ENCODE measurements around the gene RCN1.
"Not testable (repeated sequence)": the region's sequence is repeated elsewhere in the genome, so short reads cannot be mapped to it uniquely, and the experiment has no call there.

RCN1 gene

DNA sequence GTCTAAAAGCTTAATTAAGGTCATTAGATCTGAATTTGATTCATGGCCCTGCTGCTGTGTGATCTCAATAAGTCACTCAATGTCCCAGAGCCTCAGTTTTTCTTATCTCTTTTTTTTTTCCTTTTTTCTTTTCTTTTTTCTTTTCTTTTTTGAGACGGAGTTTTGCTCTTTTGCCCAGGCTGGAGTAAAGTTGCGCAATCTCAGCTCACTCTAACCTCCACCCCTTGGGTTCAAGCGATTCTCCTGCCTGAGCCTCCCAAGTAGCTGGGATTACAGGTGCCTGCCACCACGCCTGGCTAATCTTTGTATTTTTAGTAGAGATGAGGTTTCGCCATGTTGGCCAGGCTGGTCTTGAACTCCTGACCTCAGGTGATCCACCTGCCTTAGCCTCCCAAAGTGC, 28.3 kb downstream of the RCN1 start:
- H3K4me1 ChIP-seq (ENCODE audit: control insufficient read depth, insufficient read depth, low read length); H3K4me3 ChIP-seq (ENCODE audit: low read length); H3K9me3 ChIP-seq (ENCODE audit: control insufficient read depth, low read length); H3K27me3 ChIP-seq (ENCODE audit: control insufficient read depth, insufficient read depth, low read length); H3K36me3 ChIP-seq (ENCODE audit: control insufficient read depth, insufficient read depth, low read length); H3K9ac ChIP-seq (ENCODE audit: low read length): not testable (repeated sequence)

DNA sequence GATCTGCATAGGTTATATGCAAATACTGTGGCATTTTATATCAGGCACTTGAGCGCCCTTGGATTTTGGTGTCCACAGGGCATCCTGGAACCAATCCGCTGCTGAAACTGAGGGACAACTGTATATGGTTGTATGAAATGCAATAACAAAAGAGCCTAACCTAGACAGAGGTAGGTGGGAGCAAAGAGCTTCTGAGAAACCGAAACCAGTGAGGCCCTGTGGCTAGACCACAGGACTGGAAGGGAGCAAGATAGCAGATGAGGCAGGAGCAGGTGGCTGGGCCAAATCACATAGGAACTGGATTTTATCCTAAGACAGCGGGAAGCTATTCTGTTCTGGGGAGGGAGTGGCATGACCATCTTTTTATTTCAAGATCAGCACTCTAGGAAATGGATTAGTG, 30.1 kb downstream of the RCN1 start:
- H3K36me3 ChIP-seq (ENCODE audit: control insufficient read depth, insufficient read depth, low read length): no peaks in the 10 kb centered on the region
- H3K27me3 ChIP-seq (ENCODE audit: control insufficient read depth, insufficient read depth, low read length): no peaks in the 10 kb centered on the region
- no peaks in the 10 kb centered on the region for H3K4me1 ChIP-seq (ENCODE audit: control insufficient read depth, insufficient read depth, low read length)

DNA sequence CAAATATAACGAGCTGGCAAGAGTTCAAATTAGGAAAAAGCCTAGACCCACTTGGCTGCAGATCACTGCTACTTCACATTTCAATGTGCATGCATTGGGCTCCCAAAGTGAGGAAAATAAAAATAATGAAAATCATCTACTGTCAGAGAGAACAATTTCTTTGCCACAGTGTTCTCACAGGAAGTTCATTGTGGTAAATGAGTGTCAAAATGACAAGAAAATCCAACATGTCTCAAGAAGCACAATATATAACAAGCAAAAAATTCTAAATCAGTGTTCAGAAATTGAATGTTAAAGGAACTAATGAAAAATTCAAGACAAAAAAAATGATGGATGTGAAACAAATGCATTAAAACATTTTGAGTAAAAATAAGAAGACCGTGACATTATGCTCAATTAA, 31.3 kb downstream of the RCN1 start:
- no peaks in the 10 kb centered on the region for H3K36me3 ChIP-seq (ENCODE audit: control insufficient read depth, insufficient read depth, low read length)
- no peaks in the 10 kb centered on the region for H3K27me3 ChIP-seq (ENCODE audit: control insufficient read depth, insufficient read depth, low read length)
- H3K9ac ChIP-seq (ENCODE audit: low read length): no peak overlapping the region
- H3K9me3 ChIP-seq (ENCODE audit: control insufficient read depth, low read length): no peaks in the 10 kb centered on the region
- H3K4me1 ChIP-seq (ENCODE audit: control insufficient read depth, insufficient read depth, low read length): no peaks in the 10 kb centered on the region
- no peak overlapping the region for H3K4me3 ChIP-seq (ENCODE audit: low read length)

More for the DNA sequence above, 30.1 kb downstream of the RCN1 start:
- Histone ChIP-seq H3K9ac (ENCODE audit: low read length) (no peak overlapping the region), H3K4me3 (ENCODE audit: low read length) (no peak overlapping the region), H3K9me3 (ENCODE audit: control insufficient read depth, low read length) (no peaks in the 10 kb centered on the region)

DNA sequence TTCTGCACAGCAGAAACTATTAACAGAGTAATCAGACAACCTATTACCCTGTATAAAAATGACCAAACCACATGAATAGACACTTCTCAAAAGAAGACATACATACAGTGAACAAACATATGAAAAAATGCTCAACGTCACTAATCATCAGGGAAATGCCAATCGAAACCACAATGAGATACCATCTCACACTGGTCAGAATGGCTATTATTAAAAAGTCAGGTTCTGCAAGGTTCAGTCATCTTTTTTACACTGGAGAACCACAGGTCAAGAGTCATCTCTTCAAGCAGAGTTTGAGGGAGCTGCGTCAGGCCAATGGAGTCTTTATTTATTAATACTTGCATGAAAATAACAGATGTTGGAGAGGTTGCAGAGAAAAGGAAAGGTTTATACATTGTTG, 40.4 kb downstream of the RCN1 start:
- no peak overlapping the region for H3K9ac ChIP-seq (ENCODE audit: low read length)

DNA sequence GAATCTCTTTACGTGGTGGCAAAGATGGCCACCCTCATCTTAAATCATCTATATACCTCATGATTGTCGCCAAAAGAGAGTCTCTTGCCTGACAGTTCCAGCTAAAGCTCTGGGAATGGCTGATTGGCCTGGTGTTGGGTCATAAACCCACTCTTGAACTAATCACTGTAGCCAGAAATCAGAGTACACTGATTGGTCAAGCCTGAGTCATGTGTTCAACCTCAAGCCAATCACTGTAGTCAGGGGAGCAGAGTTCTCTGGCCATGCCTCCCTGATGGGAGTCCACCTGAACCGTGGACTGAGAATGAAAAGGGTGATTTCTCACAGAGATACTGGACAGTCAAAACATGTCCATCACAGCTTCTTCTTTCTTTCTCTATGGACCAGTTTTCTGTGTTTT, 45.8 kb downstream of the RCN1 start:
- H3K9ac ChIP-seq (ENCODE audit: low read length): no peak overlapping the region
- H3K4me3 ChIP-seq (ENCODE audit: low read length): no peak overlapping the region
- H3K36me3 ChIP-seq (ENCODE audit: control insufficient read depth, insufficient read depth, low read length): no peaks in the 10 kb centered on the region
- H3K9me3 ChIP-seq (ENCODE audit: control insufficient read depth, low read length): no peaks in the 10 kb centered on the region
- H3K4me1 ChIP-seq (ENCODE audit: control insufficient read depth, insufficient read depth, low read length): no peaks in the 10 kb centered on the region
- no peaks in the 10 kb centered on the region for H3K27me3 ChIP-seq (ENCODE audit: control insufficient read depth, insufficient read depth, low read length)

More for the DNA sequence above, 40.4 kb downstream of the RCN1 start:
- Histone ChIP-seq H3K27me3 (ENCODE audit: control insufficient read depth, insufficient read depth, low read length) (no peaks in the 10 kb centered on the region), H3K9me3 (ENCODE audit: control insufficient read depth, low read length) (no peaks in the 10 kb centered on the region), H3K4me1 (ENCODE audit: control insufficient read depth, insufficient read depth, low read length) (no peaks in the 10 kb centered on the region), H3K36me3 (ENCODE audit: control insufficient read depth, insufficient read depth, low read length) (no peaks in the 10 kb centered on the region), H3K4me3 (ENCODE audit: low read length) (no peak overlapping the region)

DNA sequence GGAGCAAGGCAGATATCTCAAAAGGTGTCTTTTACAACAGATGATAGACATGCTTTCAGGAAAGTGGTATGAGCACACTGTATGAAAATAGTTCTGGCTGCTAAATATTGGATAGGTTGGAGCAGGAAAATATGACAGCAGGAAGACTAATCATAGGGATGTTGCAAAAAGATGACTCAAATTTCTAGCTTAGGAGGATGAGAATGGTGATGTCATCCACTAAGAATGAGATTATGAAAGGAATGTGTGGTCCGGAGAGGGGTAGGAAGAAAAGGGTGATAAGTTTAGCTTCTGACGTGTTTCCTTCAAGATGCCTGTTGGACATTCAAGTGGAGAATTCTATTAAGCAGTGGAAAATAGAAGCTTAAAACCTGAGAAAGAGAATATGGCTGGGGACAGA, 46.4 kb downstream of the RCN1 start:
- no peaks in the 10 kb centered on the region for H3K27me3 ChIP-seq (ENCODE audit: control insufficient read depth, insufficient read depth, low read length)
- no peaks in the 10 kb centered on the region for H3K4me1 ChIP-seq (ENCODE audit: control insufficient read depth, insufficient read depth, low read length)
- H3K4me3 ChIP-seq (ENCODE audit: low read length): no peak overlapping the region
- H3K9ac ChIP-seq (ENCODE audit: low read length): no peak overlapping the region
- H3K36me3 ChIP-seq (ENCODE audit: control insufficient read depth, insufficient read depth, low read length): no peaks in the 10 kb centered on the region
- H3K9me3 ChIP-seq (ENCODE audit: control insufficient read depth, low read length): no peaks in the 10 kb centered on the region

DNA sequence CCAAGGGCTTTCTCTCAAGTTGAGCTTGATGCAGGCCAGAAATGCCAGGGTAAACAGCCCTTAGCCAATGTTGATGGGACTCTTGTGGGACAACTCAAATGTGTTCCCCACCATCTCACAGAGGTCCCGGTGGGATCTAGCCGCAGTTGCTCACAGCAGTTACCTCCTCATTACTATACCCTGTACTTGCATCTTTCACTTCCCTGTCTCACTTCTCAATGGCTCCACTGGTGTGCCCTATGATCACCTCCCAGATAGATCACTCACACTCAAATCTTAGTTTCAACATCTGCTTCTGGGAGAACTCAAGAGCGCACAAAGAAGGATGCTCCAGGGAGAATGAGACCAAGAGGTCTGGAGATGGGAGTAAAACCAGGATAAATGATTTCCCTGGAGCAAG, 47.0 kb downstream of the RCN1 start:
- Histone ChIP-seq H3K9ac (ENCODE audit: low read length) (no peak overlapping the region), H3K4me3 (ENCODE audit: low read length) (no peak overlapping the region), H3K36me3 (ENCODE audit: control insufficient read depth, insufficient read depth, low read length) (no peaks in the 10 kb centered on the region), H3K4me1 (ENCODE audit: control insufficient read depth, insufficient read depth, low read length) (no peaks in the 10 kb centered on the region), H3K27me3 (ENCODE audit: control insufficient read depth, insufficient read depth, low read length) (no peaks in the 10 kb centered on the region), H3K9me3 (ENCODE audit: control insufficient read depth, low read length) (no peaks in the 10 kb centered on the region)

DNA sequence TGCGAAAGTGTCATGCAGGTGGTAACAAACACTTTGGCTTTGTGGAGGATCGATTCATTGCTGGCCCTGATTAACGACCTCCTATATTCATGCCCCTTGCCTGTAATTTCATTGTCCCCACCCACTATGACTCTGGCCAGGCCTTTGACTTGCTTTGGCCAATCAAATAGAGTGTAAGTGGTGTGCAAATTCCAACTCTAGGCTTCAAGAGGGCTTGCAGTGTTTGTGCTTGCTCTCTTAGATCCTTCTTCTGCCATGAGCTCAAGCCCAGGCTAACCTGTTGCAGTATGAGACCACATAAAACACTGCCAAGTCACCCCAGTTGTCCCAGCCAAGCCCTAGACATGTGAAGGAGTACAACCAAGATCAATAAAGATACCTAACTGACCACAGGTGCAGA, 48.0 kb downstream of the RCN1 start:
- Histone ChIP-seq H3K9ac (ENCODE audit: low read length) (no peak overlapping the region), H3K9me3 (ENCODE audit: control insufficient read depth, low read length) (no peaks in the 10 kb centered on the region), H3K36me3 (ENCODE audit: control insufficient read depth, insufficient read depth, low read length) (no peaks in the 10 kb centered on the region), H3K4me1 (ENCODE audit: control insufficient read depth, insufficient read depth, low read length) (no peaks in the 10 kb centered on the region), H3K4me3 (ENCODE audit: low read length) (no peak overlapping the region), H3K27me3 (ENCODE audit: control insufficient read depth, insufficient read depth, low read length) (no peaks in the 10 kb centered on the region)

DNA sequence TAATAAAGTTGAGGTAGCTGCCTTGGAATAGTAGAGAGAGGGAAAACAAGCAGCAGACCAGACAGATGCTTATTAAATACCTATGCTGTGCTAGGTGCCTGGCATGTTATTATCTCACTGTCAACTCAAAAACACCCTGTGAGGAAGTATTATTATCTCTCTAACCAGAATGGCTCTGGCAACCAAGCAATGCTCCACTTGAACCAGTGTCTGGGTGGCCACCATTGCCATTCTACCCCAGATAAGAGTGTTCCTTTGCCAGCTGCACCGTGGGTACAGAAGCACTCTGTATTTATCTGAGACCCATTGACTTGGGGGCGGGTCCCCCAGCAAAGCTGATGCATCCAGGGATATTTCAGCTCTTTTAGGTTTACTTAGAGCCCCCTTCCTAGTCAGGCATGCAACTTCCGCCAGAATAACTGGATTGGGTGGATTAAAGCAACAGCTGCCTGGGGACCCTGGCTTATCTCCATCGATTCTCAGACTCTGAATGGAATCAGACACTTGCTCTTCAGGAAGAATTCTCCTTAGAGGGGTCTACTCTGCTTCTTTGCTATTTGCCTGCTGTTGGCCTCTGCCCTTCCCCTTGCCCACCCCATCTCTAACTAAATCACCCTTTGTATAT, 49.1 kb downstream of the RCN1 start:
- no peaks in the 10 kb centered on the region for H3K36me3 ChIP-seq (ENCODE audit: control insufficient read depth, insufficient read depth, low read length)
- H3K4me1 ChIP-seq (ENCODE audit: control insufficient read depth, insufficient read depth, low read length): no peaks in the 10 kb centered on the region
- no peak overlapping the region for H3K4me3 ChIP-seq (ENCODE audit: low read length)
- H3K27me3 ChIP-seq (ENCODE audit: control insufficient read depth, insufficient read depth, low read length): peaks cover 4% of the 10 kb centered on the region
- H3K9ac ChIP-seq (ENCODE audit: low read length): no peak overlapping the region
- H3K9me3 ChIP-seq (ENCODE audit: control insufficient read depth, low read length): no peaks in the 10 kb centered on the region

DNA sequence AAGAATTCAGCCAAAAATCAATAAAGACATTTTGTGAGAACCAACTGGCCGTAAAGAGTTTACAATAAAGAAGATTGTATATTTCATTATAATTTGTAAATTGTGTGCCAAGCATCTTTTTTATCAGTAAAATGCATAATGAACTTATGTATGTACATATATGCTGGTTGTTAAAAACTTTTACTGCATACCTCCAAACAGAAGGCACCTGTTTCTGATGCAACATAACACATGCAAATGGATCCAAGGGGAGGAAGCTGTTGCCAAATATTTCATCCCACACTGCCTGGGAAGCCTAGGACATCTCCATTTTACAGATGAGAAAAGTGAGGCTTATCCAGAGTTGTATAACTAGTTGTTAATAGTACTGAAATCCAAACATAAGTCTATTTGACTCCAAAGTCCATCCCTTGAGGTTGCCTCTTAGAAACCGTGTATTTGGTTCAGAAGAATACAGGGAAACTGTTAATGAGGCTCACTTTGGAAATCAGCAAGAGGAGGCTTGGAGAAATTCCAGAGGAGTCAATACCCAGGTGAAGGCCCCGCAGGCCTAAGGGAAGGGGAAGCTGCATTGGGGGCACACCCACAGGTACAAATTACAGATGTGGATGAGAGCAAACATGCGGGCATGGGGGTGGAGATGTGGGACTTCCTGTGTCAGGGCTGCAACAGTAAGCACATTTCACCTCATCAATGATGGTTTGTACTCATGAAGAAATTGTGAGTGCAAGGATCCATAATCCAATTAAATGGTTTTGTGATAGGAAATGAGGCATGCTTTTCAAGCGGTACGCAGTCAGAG, 51.1 kb downstream of the RCN1 start:
- no peaks in the 10 kb centered on the region for H3K4me1 ChIP-seq (ENCODE audit: control insufficient read depth, insufficient read depth, low read length)
- no peaks in the 10 kb centered on the region for H3K9me3 ChIP-seq (ENCODE audit: control insufficient read depth, low read length)
- H3K27me3 ChIP-seq (ENCODE audit: control insufficient read depth, insufficient read depth, low read length): peaks cover 4% of the 10 kb centered on the region
- H3K4me3 ChIP-seq (ENCODE audit: low read length): no peak overlapping the region
- no peak overlapping the region for H3K9ac ChIP-seq (ENCODE audit: low read length)
- no peaks in the 10 kb centered on the region for H3K36me3 ChIP-seq (ENCODE audit: control insufficient read depth, insufficient read depth, low read length)

DNA sequence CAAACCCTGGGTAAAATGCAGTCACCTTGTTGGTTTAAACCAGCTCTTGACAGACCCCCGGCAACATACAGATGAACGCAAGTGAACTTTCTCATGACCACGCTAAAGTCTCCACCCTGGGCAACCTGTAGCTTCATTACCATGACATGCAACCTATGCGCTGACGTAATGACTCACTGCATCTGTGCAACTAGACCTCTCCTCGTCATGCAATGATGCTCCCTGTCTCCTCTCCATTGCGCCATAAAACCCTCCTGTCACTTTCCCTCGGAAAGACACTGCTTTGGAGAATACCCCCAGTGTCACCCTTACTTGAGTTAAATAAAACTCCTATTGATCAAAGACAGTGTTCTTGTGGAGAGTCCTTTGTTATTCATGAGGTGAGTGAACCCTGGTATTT, 52.5 kb downstream of the RCN1 start:
- Histone ChIP-seq H3K36me3 (ENCODE audit: control insufficient read depth, insufficient read depth, low read length) (no peaks in the 10 kb centered on the region), H3K27me3 (ENCODE audit: control insufficient read depth, insufficient read depth, low read length) (peaks cover 4% of the 10 kb centered on the region), H3K9me3 (ENCODE audit: control insufficient read depth, low read length) (no peaks in the 10 kb centered on the region), H3K4me1 (ENCODE audit: control insufficient read depth, insufficient read depth, low read length) (no peaks in the 10 kb centered on the region), H3K4me3 (ENCODE audit: low read length) (no peak overlapping the region), H3K9ac (ENCODE audit: low read length) (no peak overlapping the region)

DNA sequence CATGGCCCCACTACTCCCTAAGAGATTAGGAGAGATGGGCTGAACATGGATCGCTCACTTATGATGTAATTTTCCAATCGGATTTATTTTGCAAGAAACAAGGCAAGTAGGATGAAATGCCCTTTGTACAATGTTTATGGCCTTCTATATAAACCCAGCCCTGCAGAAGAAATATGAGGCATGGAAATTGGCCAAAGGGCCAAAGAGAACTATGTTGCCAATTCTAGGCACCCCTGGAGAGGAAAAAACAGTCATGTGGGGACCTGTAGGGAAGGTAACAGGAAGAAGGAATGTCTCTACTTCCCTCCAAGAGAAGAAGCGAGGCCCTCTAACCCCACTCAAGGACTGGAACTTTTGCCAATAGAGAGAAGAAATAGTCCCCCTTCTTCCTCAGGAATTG, 54.4 kb downstream of the RCN1 start:
- no peaks in the 10 kb centered on the region for H3K36me3 ChIP-seq (ENCODE audit: control insufficient read depth, insufficient read depth, low read length)
- H3K9me3 ChIP-seq (ENCODE audit: control insufficient read depth, low read length): no peaks in the 10 kb centered on the region
- H3K4me1 ChIP-seq (ENCODE audit: control insufficient read depth, insufficient read depth, low read length): no peaks in the 10 kb centered on the region

More for the DNA sequence above, 54.4 kb downstream of the RCN1 start:
- Histone ChIP-seq H3K27me3 (ENCODE audit: control insufficient read depth, insufficient read depth, low read length) (peaks cover 4% of the 10 kb centered on the region), H3K4me3 (ENCODE audit: low read length) (no peak overlapping the region), H3K9ac (ENCODE audit: low read length) (no peak overlapping the region)
